A549 (cell line): Measurements from ENCODE around the gene UMOD. TPM values are rescaled to one million over a fixed set of nuclear protein-coding genes. Genes with fewer than 3 reads are reported as not detected.

ENCODE experiments used
- ATAC-seq, 2 experiments: fragments of 200-7000 bp in 1 of 2; fragments of >200 bp in 1 of 2; cut with Nextera tagmentation in 1 of 2; cut with Tn5 transposase in 1 of 2; 3 replicates each; pipeline versions ENCODE4 v1.8.0 to v1.9.1; 2018 to 2020; ENCODE audit warnings: mild to moderate bottlenecking in 1 of 2, moderate library complexity in 1 of 2
- CTCF ChIA-PET: fragments of 300-600 bp; sonication (Branson Sonifier 250); formaldehyde crosslinking; extraction: SDS; loops from one replicate; lab custom pipeline; 2021; ENCODE audit warnings: antibody characterized with exemption, inconsistent platforms; lab: Yijun Ruan, JAX
- POLR2A ChIA-PET: fragments of 350-600 bp; formaldehyde crosslinking; extraction: SDS; loops from one replicate; lab custom pipeline; 2021; ENCODE audit warnings: antibody characterized with exemption, inconsistent platforms; lab: Yijun Ruan, JAX
- DNase-seq, 2 experiments: peaks; one replicate each; pipeline versions ENCODE4 v3.0.0 to v3.0.0-alpha.2; 2011 to 2016; ENCODE audit warnings: low read depth in 1 of 2, low spot score in 1 of 2
- FAIRE-seq: peaks from 2 replicates; lab custom pipeline; 2011; peaks lifted over from hg19 to GRCh38; lab: Jason Lieb, UNC
- H3K27ac ChIP-seq, 2 experiments: fragments of >200 bp; sonication (Bioruptor Twin); formaldehyde crosslinking; 3 replicates each; pipeline ENCODE4 v1.5.1; 2016 to 2017
- H3K4me1 ChIP-seq: fragments of >200 bp; sonication (Bioruptor Twin); formaldehyde crosslinking; 3 replicates; pipeline ENCODE4 v1.6.1; 2016
- H3K4me2 ChIP-seq: fragments of >200 bp; sonication (Bioruptor Twin); formaldehyde crosslinking; 3 replicates; pipeline ENCODE4 v1.6.1; 2016
- H3K4me3 ChIP-seq: fragments of >200 bp; sonication (Bioruptor Twin); formaldehyde crosslinking; 3 replicates; pipeline ENCODE4 v1.5.1; 2016
- H3K9me3 ChIP-seq: fragments of >200 bp; sonication (Bioruptor Twin); formaldehyde crosslinking; 3 replicates; pipeline ENCODE4 v1.6.1; 2016
- BCL3 ChIP-seq: fragments of >200 bp; sonication (Bioruptor Twin); formaldehyde crosslinking; IDR thresholded peaks from 3 replicates; pipeline ENCODE4 v1.6.1; 2016
- BHLHE40 ChIP-seq: IDR thresholded peaks from 2 replicates; pipeline ENCODE4 v1.6.1; 2012; ENCODE audit warnings: low read depth, low read length, inconsistent platforms
- CBX8 ChIP-seq: fragments of 200-600 bp; sonication (generic); IDR thresholded peaks from 2 replicates; pipeline ENCODE4 v1.6.1; 2016
- CEBPB ChIP-seq, 2 experiments: fragments of >200 bp in 1 of 2; sonication (Bioruptor Twin) in 1 of 2; formaldehyde crosslinking in 1 of 2; IDR thresholded peaks; 2 replicates each; pipeline ENCODE4 v1.6.1; 2012 to 2016
- EHF ChIP-seq: fragments of 250-450 bp; sonication (Bioruptor Pico); IDR thresholded peaks from 2 replicates; pipeline ENCODE4 v1.5.0; 2020; ENCODE audit warnings: mild to moderate bottlenecking
- EHMT2 ChIP-seq: fragments of 200-600 bp; sonication (generic); IDR thresholded peaks from 2 replicates; pipeline ENCODE4 v1.6.1; 2016; ENCODE audit warnings: antibody characterized with exemption, low read depth, mild to moderate bottlenecking, moderate library complexity
- ELK1 ChIP-seq: fragments of 150-350 bp; IDR thresholded peaks from 2 replicates; pipeline ENCODE4 v1.6.1; 2014; ENCODE audit warnings: low read depth, mild to moderate bottlenecking, low read length
- EP300 ChIP-seq, 2 experiments: fragments of >200 bp; sonication (Bioruptor Twin); formaldehyde crosslinking; IDR thresholded peaks; 2 replicates in 1 of 2; 3 replicates in 1 of 2; pipeline ENCODE4 v1.6.1; 2016 to 2017
- FOXS1 ChIP-seq: fragments of 250-450 bp; sonication (Bioruptor Pico); IDR thresholded peaks from 2 replicates; pipeline ENCODE4 v1.5.0; 2020; ENCODE audit warnings: mild to moderate bottlenecking, moderate library complexity
- HEYL ChIP-seq: fragments of 250-450 bp; sonication (Bioruptor Pico); IDR thresholded peaks from 2 replicates; pipeline ENCODE4 v1.8.0; 2021; ENCODE audit warnings: mild to moderate bottlenecking, moderate library complexity
- HOXA7 ChIP-seq: fragments of 250-450 bp; sonication (Bioruptor Pico); IDR thresholded peaks from 2 replicates; pipeline ENCODE4 v1.5.0; 2020; ENCODE audit warnings: mild to moderate bottlenecking, moderate library complexity
- HOXB13 ChIP-seq: fragments of 250-450 bp; sonication (Bioruptor Pico); IDR thresholded peaks from 2 replicates; pipeline ENCODE4 v1.5.0; 2020; ENCODE audit warnings: low read depth, mild to moderate bottlenecking, moderate library complexity
- HOXB5 ChIP-seq: fragments of 250-450 bp; sonication (Bioruptor Pico); IDR thresholded peaks from 2 replicates; pipeline ENCODE4 v1.5.0; 2020; ENCODE audit warnings: mild to moderate bottlenecking, moderate library complexity
- JUNB ChIP-seq: fragments of >200 bp; sonication (Bioruptor Twin); formaldehyde crosslinking; IDR thresholded peaks from 2 replicates; pipeline ENCODE4 v1.6.1; 2016
- KDM1A ChIP-seq: fragments of 200-600 bp; sonication (generic); IDR thresholded peaks from 2 replicates; pipeline ENCODE4 v1.6.1; 2016; ENCODE audit warnings: low read depth, mild to moderate bottlenecking
- MAFK ChIP-seq: fragments of 450-650 bp; IDR thresholded peaks from 2 replicates; pipeline ENCODE4 v1.6.1; 2014; ENCODE audit not compliant: partially characterized antibody
- MAX ChIP-seq: IDR thresholded peaks from 2 replicates; pipeline ENCODE4 v1.6.1; 2012
- NR3C1 ChIP-seq: fragments of >200 bp; sonication (Bioruptor Twin); formaldehyde crosslinking; IDR thresholded peaks from 3 replicates; pipeline ENCODE4 v1.6.1; 2017
- POLR2A ChIP-seq: IDR thresholded peaks from 2 replicates; pipeline ENCODE4 v1.6.1; 2012; ENCODE audit warnings: mild to moderate bottlenecking, low read length
- POLR2AphosphoS2 ChIP-seq: conservative IDR thresholded peaks from 2 replicates; pipeline ENCODE4 v1.6.1; 2012; ENCODE audit warnings: low read length, improper control_type of control experiment, inconsistent platforms
- RCOR1 ChIP-seq: fragments of 150-350 bp; IDR thresholded peaks from 2 replicates; pipeline ENCODE4 v1.6.1; 2014; ENCODE audit warnings: antibody characterized with exemption, low read length, low read depth
- REST ChIP-seq: fragments of 200-600 bp; sonication (generic); IDR thresholded peaks from 2 replicates; pipeline ENCODE4 v1.6.1; 2016; ENCODE audit warnings: antibody characterized with exemption, mild to moderate bottlenecking, moderate library complexity
- SREBF2 ChIP-seq: fragments of 450-650 bp; IDR thresholded peaks from 2 replicates; pipeline ENCODE4 v1.6.1; 2014; ENCODE audit warnings: mild to moderate bottlenecking, moderate library complexity
- TFCP2L1 ChIP-seq: fragments of 250-450 bp; sonication (Bioruptor Pico); IDR thresholded peaks from 2 replicates; pipeline ENCODE4 v1.5.0; 2021; ENCODE audit warnings: mild to moderate bottlenecking
- TP53 ChIP-seq: fragments of 250-450 bp; sonication (Bioruptor Pico); IDR thresholded peaks from 2 replicates; pipeline ENCODE4 v1.5.0; 2021; ENCODE audit warnings: mild to moderate bottlenecking, moderate library complexity
- USF2 ChIP-seq: fragments of 450-650 bp; IDR thresholded peaks from 2 replicates; pipeline ENCODE4 v1.6.1; 2014; ENCODE audit warnings: antibody characterized with exemption
- ZC3H11A ChIP-seq: fragments of 450-650 bp; IDR thresholded peaks from 2 replicates; pipeline ENCODE4 v1.6.1; 2014; ENCODE audit warnings: antibody characterized with exemption, mild to moderate bottlenecking
- ZFP36 ChIP-seq: fragments of 450-650 bp; IDR thresholded peaks from 2 replicates; pipeline ENCODE4 v1.6.1; 2014; ENCODE audit warnings: borderline replicate concordance; ENCODE audit not compliant: partially characterized antibody
- WGBS: methylation state at CpG from one replicate; pipeline ENCODE4 v1.1.6; 2017; ENCODE audit errors: missing lambda C conversion rate; 5-methylcytosine and 5-hydroxymethylcytosine counted together
- polyA plus RNA-seq, 4 experiments: library from polyadenylated mRNA; depleted of rRNA in 3 of 4; stranded (reverse); fragments of >200 nt; fragmentation: RNase III in 1 of 4; extraction: RNeasy Plus Mini Kit Qiagen cat#74134 plus additional on column Dnase treatment in 1 of 4; gene quantifications; 2 replicates in 3 of 4; 3 replicates in 1 of 4; pipeline ENCODE4 v1.2.3, GENCODE V29; 2011 to 2017
- TF ChIP-seq, protein P1 (sequence below): IDR thresholded peaks from 2 replicates; pipeline ENCODE4 v1.6.1; 2012; ENCODE audit warnings: low read depth, borderline replicate concordance

UMOD gene
- polyA plus RNA-seq, 2 of the 4 experiments (the other 2 are of a cell fraction), result not detected

DNA sequence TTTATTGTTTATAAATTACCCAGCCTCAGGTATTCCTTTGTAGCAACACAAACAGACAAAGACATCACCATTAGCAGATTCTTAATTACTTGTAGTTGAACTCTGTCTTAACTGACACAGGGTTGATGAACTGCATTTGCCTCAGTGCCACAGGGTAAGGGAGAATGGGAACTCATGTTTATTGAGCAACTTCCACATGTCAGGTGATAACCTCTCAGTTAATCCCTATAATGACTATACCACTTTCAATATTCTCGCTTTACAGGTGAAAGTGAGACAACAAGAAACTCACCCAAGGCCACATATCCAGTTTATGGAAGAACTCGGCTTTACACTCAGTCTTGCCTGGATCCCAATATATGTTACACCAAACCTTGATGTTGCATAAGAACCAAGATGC is 43.4 kb upstream of the UMOD start:
- 29% methylated on average over 2 of the region's 2 CpGs for WGBS
- TF ChIP-seq HOXA7, result no peak
- no peak for TF ChIP-seq EHF (CRISPR knock-in tag)
- TF ChIP-seq KDM1A, result no peak
- no peak for TF ChIP-seq ZFP36
- TF ChIP-seq USF2, result no peak
- TF ChIP-seq POLR2A, result no peak
- no peak for TF ChIP-seq REST
- TF ChIP-seq HOXB13 (CRISPR knock-in tag), result no peak
- no peak for TF ChIP-seq FOXS1 (CRISPR knock-in tag)
- no peak for TF ChIP-seq BHLHE40
- no peak for TF ChIP-seq CBX8
- TF ChIP-seq HEYL, result no peak
- TF ChIP-seq TFCP2L1 (CRISPR knock-in tag), result no peak
- TF ChIP-seq EHMT2, result no peak
- DNase-seq, result no peak
- H3K4me1 ChIP-seq, result no peaks in the 10 kb centered on the region
- no peak overlapping the region for H3K4me2 ChIP-seq
- no peak overlapping the region for H3K4me3 ChIP-seq
- CTCF ChIA-PET, result interaction anchor here (1.2 to 4.2 kb wide), 3 partner anchors 12 to 95 kb away, joined by 3 to 31 read pairs (median 17); no protein-coding TSS in a partner anchor
- no peaks in the 10 kb centered on the region for H3K9me3 ChIP-seq
- no peak for FAIRE-seq
- POLR2A ChIA-PET, result no interaction called here
- no peak for ATAC-seq
- no peak overlapping the region for H3K27ac ChIP-seq

- TF ChIP-seq HOXB5 (CRISPR knock-in tag) (no peak), BCL3 (no peak), JUNB (no peak), SREBF2 (no peak), TP53 (no peak), MAFK (no peak), HEYL (no peak), RCOR1 (no peak), EP300 (IDR thresholded peaks at IDR 0.05) (no peak), EHMT2 (no peak), HOXA7 (no peak), EHF (CRISPR knock-in tag) (no peak), CEBPB (IDR thresholded peaks at IDR 0.05) (no peak), KDM1A (no peak), ELK1 (no peak), NR3C1 (no peak), ZC3H11A (no peak), MAX (no peak), POLR2AphosphoS2 (no peak)
- TF ChIP-seq, protein P1, sequence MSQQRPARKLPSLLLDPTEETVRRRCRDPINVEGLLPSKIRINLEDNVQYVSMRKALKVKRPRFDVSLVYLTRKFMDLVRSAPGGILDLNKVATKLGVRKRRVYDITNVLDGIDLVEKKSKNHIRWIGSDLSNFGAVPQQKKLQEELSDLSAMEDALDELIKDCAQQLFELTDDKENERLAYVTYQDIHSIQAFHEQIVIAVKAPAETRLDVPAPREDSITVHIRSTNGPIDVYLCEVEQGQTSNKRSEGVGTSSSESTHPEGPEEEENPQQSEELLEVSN, result no peak
- no peak overlapping the region for H3K27ac ChIP-seq
- no peak overlapping the region for H3K4me3 ChIP-seq
- ChIA-PET POLR2A (no interaction called here), CTCF (interaction anchor here (0.9 to 4.2 kb wide), 5 partner anchors 10 to 496 kb away, joined by 3 to 31 read pairs (median 4); no protein-coding TSS in a partner anchor)
- H3K4me2 ChIP-seq, result no peak overlapping the region
- ATAC-seq (no peak), FAIRE-seq (no peak), DNase-seq (no peak)
- H3K4me1 ChIP-seq, result no peaks in the 10 kb centered on the region
- H3K9me3 ChIP-seq, result no peaks in the 10 kb centered on the region
- 2% methylated on average over 2 of the region's 2 CpGs for WGBS
Measured at GRCh38 chr16:20393801-20394577, 41.5 kb upstream of the UMOD start.
